22Rv1 (cell line): Measurements from ENCODE around the gene CHST8.

Experiments used
- H3K27ac ChIP-seq: fragments of 450-650 bp; 2 replicates; pipeline ENCODE4 v1.5.1; 2017
- ZFX ChIP-seq: fragments of 450-650 bp; IDR thresholded peaks from 2 replicates; pipeline ENCODE4 v1.6.1; 2017; ENCODE audit warnings: antibody characterized with exemption, borderline replicate concordance
- TF ChIP-seq, protein P1 (sequence below): fragments of 450-650 bp; IDR thresholded peaks from 2 replicates; pipeline ENCODE4 v1.5.1; 2017; ENCODE audit warnings: mild to moderate bottlenecking

Gene CHST8

DNA sequence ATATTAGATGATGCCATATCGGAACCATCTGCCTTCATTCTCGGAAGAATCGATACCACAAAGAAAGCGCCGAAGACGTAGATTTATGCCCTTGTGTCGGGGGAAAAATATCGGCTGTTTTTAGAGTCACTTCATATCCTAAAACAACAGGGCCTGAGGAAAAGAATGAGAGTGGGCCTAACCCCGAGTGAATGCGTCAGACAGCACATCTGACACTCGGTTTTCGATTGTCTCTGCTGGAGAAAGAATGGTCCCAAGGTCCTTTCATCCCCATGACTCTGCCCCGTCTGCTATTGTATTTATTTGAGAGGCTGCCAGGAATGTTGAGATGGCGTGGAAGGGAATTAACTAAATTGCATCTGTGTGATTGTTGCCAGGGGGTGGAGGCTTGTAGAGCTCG lies 46.1 kb downstream of the CHST8 start:
- H3K27ac ChIP-seq = no peak overlapping the region
- no peak for TF ChIP-seq ZFX
- TF ChIP-seq, protein P1, sequence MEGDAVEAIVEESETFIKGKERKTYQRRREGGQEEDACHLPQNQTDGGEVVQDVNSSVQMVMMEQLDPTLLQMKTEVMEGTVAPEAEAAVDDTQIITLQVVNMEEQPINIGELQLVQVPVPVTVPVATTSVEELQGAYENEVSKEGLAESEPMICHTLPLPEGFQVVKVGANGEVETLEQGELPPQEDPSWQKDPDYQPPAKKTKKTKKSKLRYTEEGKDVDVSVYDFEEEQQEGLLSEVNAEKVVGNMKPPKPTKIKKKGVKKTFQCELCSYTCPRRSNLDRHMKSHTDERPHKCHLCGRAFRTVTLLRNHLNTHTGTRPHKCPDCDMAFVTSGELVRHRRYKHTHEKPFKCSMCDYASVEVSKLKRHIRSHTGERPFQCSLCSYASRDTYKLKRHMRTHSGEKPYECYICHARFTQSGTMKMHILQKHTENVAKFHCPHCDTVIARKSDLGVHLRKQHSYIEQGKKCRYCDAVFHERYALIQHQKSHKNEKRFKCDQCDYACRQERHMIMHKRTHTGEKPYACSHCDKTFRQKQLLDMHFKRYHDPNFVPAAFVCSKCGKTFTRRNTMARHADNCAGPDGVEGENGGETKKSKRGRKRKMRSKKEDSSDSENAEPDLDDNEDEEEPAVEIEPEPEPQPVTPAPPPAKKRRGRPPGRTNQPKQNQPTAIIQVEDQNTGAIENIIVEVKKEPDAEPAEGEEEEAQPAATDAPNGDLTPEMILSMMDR = no peak

GRCh38 chr19:33668968-33669367 lies 47.2 kb downstream of the CHST8 start:
- no peak for TF ChIP-seq ZFX
- TF ChIP-seq, protein P1 = no peak
- H3K27ac ChIP-seq = no peak overlapping the region

GRCh38 chr19:33669376-33669775 lies 47.6 kb downstream of the CHST8 start:
- H3K27ac ChIP-seq = no peak overlapping the region
- no peak for TF ChIP-seq ZFX
- TF ChIP-seq, protein P1 = no peak

DNA sequence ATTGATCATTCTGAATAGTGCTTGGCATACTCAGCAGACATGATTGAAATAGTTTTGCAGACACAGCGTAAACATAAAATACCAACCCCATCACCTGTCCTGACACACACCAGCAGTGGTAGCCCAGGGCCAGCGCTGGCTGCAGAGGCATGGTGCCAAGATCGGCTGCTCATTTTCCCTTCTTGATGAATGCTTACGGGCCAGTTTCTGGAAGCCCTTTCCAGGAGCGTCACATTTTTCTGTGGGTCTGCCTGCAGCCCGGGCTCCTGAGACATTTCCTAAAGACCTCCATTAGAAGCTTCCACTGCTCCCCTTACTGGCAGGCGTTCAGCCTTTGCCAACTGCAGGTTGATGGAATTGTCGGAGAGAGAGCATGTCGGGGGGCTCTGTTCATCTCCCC lies 48.6 kb downstream of the CHST8 start:
- H3K27ac ChIP-seq = no peak overlapping the region
- TF ChIP-seq, protein P1 = no peak
- TF ChIP-seq ZFX = no peak

DNA sequence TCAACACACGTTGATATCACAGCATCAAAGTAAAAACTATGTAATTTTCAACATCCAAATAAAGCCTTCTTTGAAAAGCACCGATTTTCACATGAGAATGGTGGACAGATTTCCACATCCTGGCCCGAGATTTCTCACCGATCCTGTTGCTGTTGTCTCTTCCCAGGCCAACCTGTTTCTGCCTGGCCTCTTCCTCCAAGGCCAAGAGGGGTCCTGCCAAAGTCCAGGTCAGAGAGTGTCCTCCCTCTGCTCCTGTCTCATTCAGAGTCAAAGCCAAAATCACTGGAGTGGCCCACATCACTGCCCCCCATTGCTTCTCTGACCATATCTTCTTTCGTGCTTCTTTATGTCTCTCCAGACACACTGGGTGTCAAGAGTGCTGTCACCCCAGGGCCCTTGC lies 49.5 kb downstream of the CHST8 start:
- no peak overlapping the region for H3K27ac ChIP-seq
- TF ChIP-seq, protein P1 = no peak
- TF ChIP-seq ZFX = no peak

- no peak overlapping the region for H3K27ac ChIP-seq
- TF ChIP-seq ZFX = no peak
- TF ChIP-seq, protein P1 = no peak
Measured at GRCh38 chr19:33673258-33673875, 51.6 kb downstream of the CHST8 start.

GRCh38 chr19:33673996-33674625 lies 52.4 kb downstream of the CHST8 start:
- TF ChIP-seq, protein P1 = no peak
- no peak for TF ChIP-seq ZFX
- H3K27ac ChIP-seq = no peak overlapping the region
